ENCODE measurements around the gene P2RX4.

P2RX4 gene

DNA sequence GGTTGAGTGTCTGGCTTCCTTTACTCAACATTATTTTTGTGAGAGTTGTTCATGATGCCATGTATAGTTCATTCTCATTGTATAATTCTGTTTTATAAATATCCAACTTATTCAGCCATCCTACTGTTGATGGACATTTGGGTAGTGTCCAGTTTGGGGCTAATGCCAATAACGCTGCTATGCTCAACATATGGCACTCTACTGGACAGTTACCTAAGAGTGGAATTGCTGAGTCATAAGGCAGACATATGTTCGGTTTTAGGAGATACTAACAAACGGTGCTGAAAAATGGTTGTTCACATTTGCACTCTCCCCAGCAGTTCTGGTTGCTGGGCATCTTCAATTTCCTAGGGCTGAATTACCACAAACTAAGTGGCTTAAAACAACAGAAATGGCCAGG lies 28.7 kb upstream of the P2RX4 start:
- TF ChIP-seq TAF1 (IDR thresholded peaks at IDR 0.05; ENCODE audit: borderline replicate concordance, insufficient read depth, low read length) = no peak
- no peak for TF ChIP-seq POLR2AphosphoS5 (IDR thresholded peaks at IDR 0.05; ENCODE audit: low read depth, low read length)
- TF ChIP-seq SIN3A (IDR thresholded peaks at IDR 0.05; ENCODE audit: borderline replicate concordance, insufficient read depth, low read length) = no peak
- TF ChIP-seq FOXP2 (optimal IDR thresholded peaks at IDR 0.05; ENCODE audit: borderline replicate concordance, extremely low read depth, extremely low read length, insufficient read depth) = no peak
- TF ChIP-seq, protein P1, sequence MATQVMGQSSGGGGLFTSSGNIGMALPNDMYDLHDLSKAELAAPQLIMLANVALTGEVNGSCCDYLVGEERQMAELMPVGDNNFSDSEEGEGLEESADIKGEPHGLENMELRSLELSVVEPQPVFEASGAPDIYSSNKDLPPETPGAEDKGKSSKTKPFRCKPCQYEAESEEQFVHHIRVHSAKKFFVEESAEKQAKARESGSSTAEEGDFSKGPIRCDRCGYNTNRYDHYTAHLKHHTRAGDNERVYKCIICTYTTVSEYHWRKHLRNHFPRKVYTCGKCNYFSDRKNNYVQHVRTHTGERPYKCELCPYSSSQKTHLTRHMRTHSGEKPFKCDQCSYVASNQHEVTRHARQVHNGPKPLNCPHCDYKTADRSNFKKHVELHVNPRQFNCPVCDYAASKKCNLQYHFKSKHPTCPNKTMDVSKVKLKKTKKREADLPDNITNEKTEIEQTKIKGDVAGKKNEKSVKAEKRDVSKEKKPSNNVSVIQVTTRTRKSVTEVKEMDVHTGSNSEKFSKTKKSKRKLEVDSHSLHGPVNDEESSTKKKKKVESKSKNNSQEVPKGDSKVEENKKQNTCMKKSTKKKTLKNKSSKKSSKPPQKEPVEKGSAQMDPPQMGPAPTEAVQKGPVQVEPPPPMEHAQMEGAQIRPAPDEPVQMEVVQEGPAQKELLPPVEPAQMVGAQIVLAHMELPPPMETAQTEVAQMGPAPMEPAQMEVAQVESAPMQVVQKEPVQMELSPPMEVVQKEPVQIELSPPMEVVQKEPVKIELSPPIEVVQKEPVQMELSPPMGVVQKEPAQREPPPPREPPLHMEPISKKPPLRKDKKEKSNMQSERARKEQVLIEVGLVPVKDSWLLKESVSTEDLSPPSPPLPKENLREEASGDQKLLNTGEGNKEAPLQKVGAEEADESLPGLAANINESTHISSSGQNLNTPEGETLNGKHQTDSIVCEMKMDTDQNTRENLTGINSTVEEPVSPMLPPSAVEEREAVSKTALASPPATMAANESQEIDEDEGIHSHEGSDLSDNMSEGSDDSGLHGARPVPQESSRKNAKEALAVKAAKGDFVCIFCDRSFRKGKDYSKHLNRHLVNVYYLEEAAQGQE (IDR thresholded peaks at IDR 0.05; ENCODE audit: insufficient read depth in 1 of 2, low read depth in 2 of 2, low read length in 2 of 2) = no peak

DNA sequence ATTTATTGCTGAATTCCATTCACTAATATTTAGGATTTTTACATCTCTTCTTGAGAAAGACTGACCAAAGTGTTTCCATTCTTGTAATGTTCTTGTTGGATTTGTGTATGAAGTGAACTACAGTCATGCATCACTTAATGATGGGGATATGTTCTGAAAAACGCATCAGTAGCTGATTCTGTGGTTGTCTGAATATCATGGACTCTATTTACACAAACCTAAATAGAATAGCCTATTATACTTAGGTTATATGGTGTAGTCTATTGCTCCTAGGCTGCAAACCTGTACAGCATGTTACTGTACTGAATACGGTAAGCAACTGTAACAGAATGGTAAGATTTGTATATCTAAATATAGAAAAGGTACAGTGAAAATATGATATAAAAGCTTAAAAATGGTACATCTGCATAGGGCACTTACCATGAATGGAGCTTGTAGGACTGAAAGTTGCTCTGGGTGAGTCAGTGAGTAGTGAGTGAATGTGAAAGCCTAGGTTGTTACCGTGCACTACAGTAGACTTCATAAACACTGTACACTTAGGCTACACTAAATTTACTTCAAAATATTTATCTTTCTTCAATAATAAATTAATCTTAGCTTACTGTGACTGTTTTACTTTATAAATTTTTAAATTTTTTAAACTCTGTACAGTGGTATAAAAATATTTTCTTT lies 27.6 kb upstream of the P2RX4 start:
- TF ChIP-seq, protein P1 (IDR thresholded peaks at IDR 0.05; ENCODE audit: insufficient read depth in 1 of 2, low read depth in 2 of 2, low read length in 2 of 2) = no peak
- TF ChIP-seq TAF1 (IDR thresholded peaks at IDR 0.05; ENCODE audit: borderline replicate concordance, insufficient read depth, low read length) (no peak), FOXP2 (optimal IDR thresholded peaks at IDR 0.05; ENCODE audit: borderline replicate concordance, extremely low read depth, extremely low read length, insufficient read depth) (no peak), SIN3A (IDR thresholded peaks at IDR 0.05; ENCODE audit: borderline replicate concordance, insufficient read depth, low read length) (no peak), POLR2AphosphoS5 (IDR thresholded peaks at IDR 0.05; ENCODE audit: low read depth, low read length) (no peak)

DNA sequence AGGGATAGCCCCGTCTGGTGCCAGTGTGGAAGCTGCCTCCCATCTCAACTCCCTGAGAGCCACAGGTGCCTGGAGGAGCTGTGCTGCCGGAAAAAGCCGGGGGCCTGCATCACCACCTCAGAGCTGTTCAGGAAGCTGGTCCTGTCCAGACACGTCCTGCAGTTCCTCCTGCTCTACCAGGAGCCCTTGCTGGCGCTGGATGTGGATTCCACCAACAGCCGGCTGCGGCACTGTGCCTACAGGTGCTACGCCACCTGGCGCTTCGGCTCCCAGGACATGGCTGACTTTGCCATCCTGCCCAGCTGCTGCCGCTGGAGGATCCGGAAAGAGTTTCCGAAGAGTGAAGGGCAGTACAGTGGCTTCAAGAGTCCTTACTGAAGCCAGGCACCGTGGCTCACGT lies 25.5 kb upstream of the P2RX4 start:
- TF ChIP-seq POLR2AphosphoS5 (IDR thresholded peaks at IDR 0.05; ENCODE audit: low read depth, low read length) = no peak
- TF ChIP-seq TAF1 (IDR thresholded peaks at IDR 0.05; ENCODE audit: borderline replicate concordance, insufficient read depth, low read length) = no peak
- TF ChIP-seq, protein P1 (IDR thresholded peaks at IDR 0.05; ENCODE audit: insufficient read depth in 1 of 2, low read depth in 2 of 2, low read length in 2 of 2) = no peak
- no peak for TF ChIP-seq SIN3A (IDR thresholded peaks at IDR 0.05; ENCODE audit: borderline replicate concordance, insufficient read depth, low read length)
- no peak for TF ChIP-seq FOXP2 (optimal IDR thresholded peaks at IDR 0.05; ENCODE audit: borderline replicate concordance, extremely low read depth, extremely low read length, insufficient read depth)

DNA sequence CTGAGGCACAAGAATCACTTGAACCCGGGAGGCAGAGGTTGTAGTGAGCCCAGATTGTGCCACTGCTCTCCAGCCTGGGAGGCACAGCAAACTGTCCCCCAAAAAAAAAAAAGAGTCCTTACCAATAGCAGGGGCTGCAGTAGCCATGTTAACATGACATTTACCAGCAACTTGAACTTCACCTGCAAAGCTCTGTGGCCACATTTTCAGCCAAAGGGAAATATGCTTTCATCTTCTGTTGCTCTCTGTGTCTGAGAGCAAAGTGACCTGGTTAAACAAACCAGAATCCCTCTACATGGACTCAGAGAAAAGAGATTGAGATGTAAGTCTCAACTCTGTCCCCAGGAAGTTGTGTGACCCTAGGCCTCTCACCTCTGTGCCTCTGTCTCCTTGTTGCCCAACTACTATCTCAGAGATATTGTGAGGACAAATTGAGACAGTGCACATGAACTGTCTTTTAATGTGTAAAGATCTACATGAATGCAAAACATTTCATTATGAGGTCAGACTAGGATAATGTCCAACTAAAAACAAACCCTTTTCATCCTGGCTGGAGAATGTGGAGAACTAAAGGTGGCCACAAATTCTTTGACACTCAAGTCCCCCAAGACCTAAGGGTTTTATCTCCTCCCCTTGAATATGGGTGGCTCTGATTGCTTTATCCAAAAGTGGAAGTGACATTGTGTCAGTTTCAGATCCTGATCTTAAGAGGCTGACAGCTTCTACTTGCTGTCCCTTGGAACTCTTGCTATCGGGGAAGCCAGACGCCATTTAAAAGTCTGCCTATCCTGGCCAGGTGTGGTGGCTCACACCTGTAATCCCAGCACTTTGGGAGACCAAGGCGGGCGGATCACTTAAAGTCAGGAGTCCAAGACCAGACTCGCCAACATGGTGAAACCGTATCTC lies 24.7 kb upstream of the P2RX4 start:
- no peak for TF ChIP-seq TAF1 (IDR thresholded peaks at IDR 0.05; ENCODE audit: borderline replicate concordance, insufficient read depth, low read length)
- TF ChIP-seq, protein P1 (IDR thresholded peaks at IDR 0.05; ENCODE audit: insufficient read depth in 1 of 2, low read depth in 2 of 2, low read length in 2 of 2) = no peak
- TF ChIP-seq SIN3A (IDR thresholded peaks at IDR 0.05; ENCODE audit: borderline replicate concordance, insufficient read depth, low read length) = no peak

All from PFSK-1 (cell line).